PC-9 (cell line): Measurements from ENCODE around the gene SEC23B. TPM values are rescaled to one million over a fixed set of nuclear protein-coding genes. Genes with fewer than 3 reads are reported as not detected.

Experiments
- BruUV-seq: library from RNA; stranded (reverse); fragments of 400-500 nt; replicated peaks from 2 replicates; lab custom pipeline; 2021; lab: Mats Ljungman, UMichigan
- CTCF ChIA-PET: fragments of 300-600 bp; sonication (Branson Sonifier 250); formaldehyde crosslinking; loops from one replicate; lab custom pipeline; 2022; ENCODE audit warnings: antibody characterized with exemption; lab: Charles Lee
- POLR2A ChIA-PET: fragments of 300-600 bp; sonication (Branson Sonifier 250); formaldehyde crosslinking; loops from one replicate; lab custom pipeline; 2022; ENCODE audit warnings: antibody characterized with exemption; ENCODE audit not compliant: unreplicated experiment; lab: Charles Lee
- DNase-seq, 2 experiments: peaks; one replicate each; pipeline versions ENCODE4 v3.0.0 to v3.0.0-alpha.2; 2015 to 2022; ENCODE audit warnings: mixed read lengths in 1 of 2
- H2AFZ ChIP-seq: fragments of 200-600 bp; sonication (generic); 2 replicates; pipeline ENCODE4 v1.8.1; 2017; ENCODE audit warnings: antibody characterized with exemption
- H3F3A ChIP-seq: fragments of 200-600 bp; sonication (generic); 2 replicates; pipeline ENCODE4 v1.8.1; 2017; ENCODE audit warnings: antibody characterized with exemption, mild to moderate bottlenecking, low read depth; ENCODE audit not compliant: insufficient read depth
- H3K27ac ChIP-seq: fragments of 200-600 bp; sonication (generic); 2 replicates; pipeline ENCODE4 v1.6.1; 2016; ENCODE audit warnings: mixed run types
- H3K27me3 ChIP-seq: fragments of 200-600 bp; sonication (generic); 2 replicates; pipeline ENCODE4 v1.6.1; 2016; ENCODE audit warnings: low read depth, mixed run types; ENCODE audit not compliant: insufficient read depth
- H3K36me3 ChIP-seq: fragments of 200-600 bp; sonication (generic); 2 replicates; pipeline ENCODE4 v1.6.1; 2016; ENCODE audit warnings: low read depth, mixed run types
- H3K4me1 ChIP-seq: fragments of 200-600 bp; sonication (generic); replicated peaks from 2 replicates; pipeline ENCODE4 v1.6.1; 2016; ENCODE audit warnings: mixed run types; ENCODE audit not compliant: insufficient read depth
- H3K4me2 ChIP-seq: fragments of 200-600 bp; sonication (generic); 2 replicates; pipeline ENCODE4 v1.6.1; 2017; ENCODE audit warnings: mixed run types
- H3K4me3 ChIP-seq: fragments of 200-600 bp; sonication (generic); 2 replicates; pipeline ENCODE4 v1.6.1; 2016; ENCODE audit warnings: mixed run types
- H3K79me2 ChIP-seq: fragments of 200-600 bp; sonication (generic); 2 replicates; pipeline ENCODE4 v1.6.1; 2017; ENCODE audit warnings: low read depth, mixed run types
- H3K9me2 ChIP-seq: fragments of 200-600 bp; sonication (generic); 2 replicates; pipeline ENCODE4 v1.8.1; 2017; ENCODE audit warnings: mild to moderate bottlenecking; ENCODE audit not compliant: insufficient read depth
- H3K9me3 ChIP-seq: fragments of 200-600 bp; sonication (generic); 2 replicates; pipeline ENCODE4 v1.8.1; 2016; ENCODE audit warnings: low read depth; ENCODE audit not compliant: insufficient read depth
- H4K20me1 ChIP-seq: fragments of 200-600 bp; sonication (generic); 2 replicates; pipeline ENCODE4 v1.8.1; 2017; ENCODE audit not compliant: insufficient read depth
- CTCF ChIP-seq: fragments of 200-600 bp; sonication (generic); conservative IDR thresholded peaks from 2 replicates; pipeline ENCODE4 v1.6.1; 2017; ENCODE audit warnings: mixed run types, antibody characterized with exemption, mild to moderate bottlenecking, moderate library complexity
- EZH2 ChIP-seq: fragments of 200-600 bp; sonication (generic); IDR thresholded peaks from 2 replicates; pipeline ENCODE4 v1.8.0; 2017; ENCODE audit warnings: antibody characterized with exemption, low read depth
- intact Hi-C: fragments of 100-400 bp; cut with micrococcal nuclease; formaldehyde crosslinking; loops from one replicate; pipeline ENCODE4 v1.10.0; 2022; ENCODE audit not compliant: unreplicated experiment
- total RNA-seq: library from RNA; stranded (reverse); gene quantifications from 2 replicates; pipeline ENCODE4 v1.2.3, GENCODE V29; 2021

SEC23B gene
- total RNA-seq, 1 experiment from 2014 or later = 78.5 TPM

DNA sequence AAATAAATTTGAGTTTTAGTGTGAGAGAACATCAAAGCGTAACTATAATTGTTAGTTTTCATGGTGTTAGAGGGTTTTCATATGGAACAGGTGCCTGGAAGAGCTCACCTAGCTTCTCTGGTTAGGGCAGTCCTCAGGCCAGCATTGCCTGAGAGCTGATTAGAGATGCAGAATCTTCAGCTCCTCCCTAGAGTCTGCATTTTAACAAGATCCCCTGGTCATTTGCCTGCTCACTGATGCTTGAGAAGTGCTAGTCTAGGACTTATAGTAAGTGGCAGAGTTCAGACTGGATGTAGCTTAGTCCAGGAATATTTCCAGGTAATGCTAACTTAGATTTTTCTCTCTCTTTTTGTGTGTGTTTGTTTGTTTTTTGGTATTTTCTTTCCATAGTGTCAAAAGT is 37.8 kb downstream of the SEC23B start:
- Histone ChIP-seq H3K9me2 (no peaks in the 10 kb centered on the region), H3K9me3 (no peaks in the 10 kb centered on the region), H3K4me3 (no peak overlapping the region), H4K20me1 (no peaks in the 10 kb centered on the region), H3K27me3 (no peaks in the 10 kb centered on the region), H3K4me2 (no peak overlapping the region), H3K4me1 (no peaks in the 10 kb centered on the region), H3K79me2 (no peaks in the 10 kb centered on the region), H2AFZ (no peak overlapping the region), H3F3A (0 out of 2 replicates have a peak, but pooled peaks cover 4% of the 10 kb centered on the region), H3K27ac (no peak overlapping the region), H3K36me3 (peaks cover 11% of the 10 kb centered on the region)
- DNase-seq = no peak
- no TSS peak for BruUV-seq
- ChIA-PET CTCF (no interaction called here), POLR2A (interaction anchor here (0.6 kb wide), 1 partner anchor 563 kb away, joined by 5 read pairs; no protein-coding TSS in a partner anchor)
- no peak for TF ChIP-seq CTCF
- TF ChIP-seq EZH2 = no peak
- intact Hi-C loops = no loop called here

DNA sequence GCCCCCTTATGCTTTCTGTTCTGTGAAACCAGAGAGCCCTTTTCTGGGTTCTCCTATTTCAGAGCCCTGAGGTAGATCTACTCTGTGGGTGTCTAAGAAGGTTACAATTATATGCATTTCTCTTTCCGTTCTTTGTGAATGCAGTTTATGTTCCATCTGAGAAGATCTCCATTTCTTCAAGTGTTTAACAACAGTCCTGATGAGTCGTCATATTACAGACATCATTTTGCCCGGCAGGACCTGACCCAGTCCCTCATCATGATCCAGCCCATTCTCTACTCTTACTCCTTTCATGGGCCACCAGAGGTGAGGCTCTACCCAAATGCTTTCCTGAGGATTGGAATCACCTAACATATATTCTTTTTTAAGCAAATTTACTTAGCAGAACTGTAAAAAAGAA is 40.7 kb downstream of the SEC23B start:
- no peaks in the 10 kb centered on the region for H3K9me2 ChIP-seq
- TF ChIP-seq EZH2 = no peak
- no peak for TF ChIP-seq CTCF
- H3F3A ChIP-seq = no peaks in the 10 kb centered on the region
- H3K4me2 ChIP-seq = no peak overlapping the region
- H2AFZ ChIP-seq = no peak overlapping the region
- intact Hi-C loops = no loop called here
- BruUV-seq = no TSS peak
- H4K20me1 ChIP-seq = no peaks in the 10 kb centered on the region
- H3K9me3 ChIP-seq = no peaks in the 10 kb centered on the region
- H3K36me3 ChIP-seq = peaks cover 11% of the 10 kb centered on the region
- ChIA-PET CTCF (no interaction called here), POLR2A (no interaction called here)
- H3K4me3 ChIP-seq = no peak overlapping the region
- no peak overlapping the region for H3K27ac ChIP-seq
- no peak for DNase-seq
- H3K79me2 ChIP-seq = no peaks in the 10 kb centered on the region
- H3K27me3 ChIP-seq = no peaks in the 10 kb centered on the region
- no peaks in the 10 kb centered on the region for H3K4me1 ChIP-seq

DNA sequence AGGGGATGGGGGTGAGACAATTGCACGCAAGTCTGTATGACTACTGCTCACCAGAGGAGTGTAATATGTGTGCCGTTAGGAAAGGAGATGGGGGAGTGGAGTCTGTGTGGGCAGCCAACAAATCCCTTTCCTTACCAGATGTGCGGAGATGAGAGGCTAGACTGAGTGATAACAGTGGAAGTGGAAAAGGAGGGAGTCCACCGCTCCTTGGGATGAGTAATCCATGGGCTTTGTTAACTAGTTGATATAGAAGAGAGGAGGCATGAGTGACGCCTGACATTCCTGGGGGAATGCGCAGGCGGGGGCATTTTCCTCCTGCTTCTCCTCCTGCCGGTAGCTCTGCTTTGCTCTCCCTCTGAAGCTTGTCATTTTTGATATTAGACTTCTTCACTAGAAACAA is 46.0 kb downstream of the SEC23B start:
- H3K9me2 ChIP-seq = no peaks in the 10 kb centered on the region
- POLR2A ChIA-PET = no interaction called here
- H2AFZ ChIP-seq = no peak overlapping the region
- H3K4me3 ChIP-seq = no peak overlapping the region
- TF ChIP-seq CTCF = no peak
- TF ChIP-seq EZH2 = no peak
- BruUV-seq = no TSS peak
- H3F3A ChIP-seq = peaks cover 6% of the 10 kb centered on the region; the same call in 1 of the 2 replicates
- no peak overlapping the region for H3K4me2 ChIP-seq
- H3K79me2 ChIP-seq = no peaks in the 10 kb centered on the region
- intact Hi-C loops = no loop called here
- no peaks in the 10 kb centered on the region for H3K27me3 ChIP-seq
- no peaks in the 10 kb centered on the region for H3K4me1 ChIP-seq
- H3K36me3 ChIP-seq = peaks cover 16% of the 10 kb centered on the region
- H3K27ac ChIP-seq = no peak overlapping the region
- CTCF ChIA-PET = interaction anchor here (0.5 kb wide), 1 partner anchor 15 kb away, joined by 3 read pairs; no protein-coding TSS in a partner anchor
- DNase-seq = no peak
- no peaks in the 10 kb centered on the region for H4K20me1 ChIP-seq
- H3K9me3 ChIP-seq = no peaks in the 10 kb centered on the region
